SIG-M5 treated with dmso at 0.1 percent for 504 hours (cell line): Measurements from ENCODE around the gene BAHCC1.

ENCODE experiments used
- DNase-seq: peaks from one replicate; lab custom pipeline; 2025; ENCODE audit not compliant: unreplicated experiment; lab: John Stamatoyannopoulos, UW

The BAHCC1 gene

GRCh38 chr17:81397314-81398175 is 2.3 kb downstream of the BAHCC1 start:
- DNase-seq, result peak; percentile 43

GRCh38 chr17:81398176-81398831 is 3.0 kb downstream of the BAHCC1 start:
- DNase-seq, result no peak

- DNase-seq, result no peak
Observed at GRCh38 chr17:81398832-81399411, 3.7 kb downstream of the BAHCC1 start.

GRCh38 chr17:81399481-81400153 is 4.4 kb downstream of the BAHCC1 start:
- DNase-seq, result no peak

GRCh38 chr17:81400154-81400977 is 5.1 kb downstream of the BAHCC1 start:
- DNase-seq, result no peak

- DNase-seq, result no peak
Observed at GRCh38 chr17:81400996-81401722, 5.9 kb downstream of the BAHCC1 start.

GRCh38 chr17:81401723-81402529 is 6.7 kb downstream of the BAHCC1 start:
- DNase-seq, result no peak

- DNase-seq, result no peak
Observed at GRCh38 chr17:81402530-81402941, 7.3 kb downstream of the BAHCC1 start.

GRCh38 chr17:81402981-81403467 is 7.8 kb downstream of the BAHCC1 start:
- DNase-seq, result no peak

GRCh38 chr17:81403671-81404534 is 8.6 kb downstream of the BAHCC1 start:
- no peak for DNase-seq

GRCh38 chr17:81404558-81405165 is 9.4 kb downstream of the BAHCC1 start:
- no peak for DNase-seq

GRCh38 chr17:81405411-81405872 is 10.2 kb downstream of the BAHCC1 start:
- DNase-seq, result no peak

- DNase-seq, result no peak
Observed at GRCh38 chr17:81406117-81406953, 11.1 kb downstream of the BAHCC1 start.

GRCh38 chr17:81408049-81408448 is 12.8 kb downstream of the BAHCC1 start:
- DNase-seq, result no peak

- no peak for DNase-seq
Observed at GRCh38 chr17:81409190-81409935, 14.1 kb downstream of the BAHCC1 start.

GRCh38 chr17:81410852-81411251 is 15.6 kb downstream of the BAHCC1 start:
- DNase-seq, result no peak
